ENCODE data around the gene PDE6C.
A peak's percentile ranks its signal among the peaks of the same experiment; 100 is the strongest.
"Not testable (repeated sequence)": the region's sequence is repeated elsewhere in the genome, so short reads cannot be mapped to it uniquely, and the experiment has no call there.

The PDE6C gene

DNA sequence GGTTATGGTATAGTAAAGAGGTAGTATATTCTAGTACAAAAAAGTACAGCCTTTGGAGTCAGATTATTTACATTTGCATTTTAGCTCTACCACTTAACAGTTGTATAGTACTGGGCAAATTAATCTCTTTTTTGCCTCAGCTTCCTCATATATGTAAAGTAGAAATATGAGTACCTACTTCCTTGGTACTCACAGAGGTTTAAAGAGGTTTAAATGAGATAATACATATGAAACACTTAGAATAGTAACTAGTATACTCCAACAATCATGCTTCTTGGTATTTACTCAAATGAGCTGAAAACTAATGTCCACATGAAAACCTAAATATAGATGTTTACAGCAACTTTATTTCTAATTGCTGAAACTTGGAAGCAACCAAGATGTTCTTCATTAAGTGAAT lies 75.4 kb downstream of the PDE6C start:
- TF ChIP-seq, protein P1, sequence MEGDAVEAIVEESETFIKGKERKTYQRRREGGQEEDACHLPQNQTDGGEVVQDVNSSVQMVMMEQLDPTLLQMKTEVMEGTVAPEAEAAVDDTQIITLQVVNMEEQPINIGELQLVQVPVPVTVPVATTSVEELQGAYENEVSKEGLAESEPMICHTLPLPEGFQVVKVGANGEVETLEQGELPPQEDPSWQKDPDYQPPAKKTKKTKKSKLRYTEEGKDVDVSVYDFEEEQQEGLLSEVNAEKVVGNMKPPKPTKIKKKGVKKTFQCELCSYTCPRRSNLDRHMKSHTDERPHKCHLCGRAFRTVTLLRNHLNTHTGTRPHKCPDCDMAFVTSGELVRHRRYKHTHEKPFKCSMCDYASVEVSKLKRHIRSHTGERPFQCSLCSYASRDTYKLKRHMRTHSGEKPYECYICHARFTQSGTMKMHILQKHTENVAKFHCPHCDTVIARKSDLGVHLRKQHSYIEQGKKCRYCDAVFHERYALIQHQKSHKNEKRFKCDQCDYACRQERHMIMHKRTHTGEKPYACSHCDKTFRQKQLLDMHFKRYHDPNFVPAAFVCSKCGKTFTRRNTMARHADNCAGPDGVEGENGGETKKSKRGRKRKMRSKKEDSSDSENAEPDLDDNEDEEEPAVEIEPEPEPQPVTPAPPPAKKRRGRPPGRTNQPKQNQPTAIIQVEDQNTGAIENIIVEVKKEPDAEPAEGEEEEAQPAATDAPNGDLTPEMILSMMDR (conservative IDR thresholded peaks at IDR 0.05) = no peak

DNA sequence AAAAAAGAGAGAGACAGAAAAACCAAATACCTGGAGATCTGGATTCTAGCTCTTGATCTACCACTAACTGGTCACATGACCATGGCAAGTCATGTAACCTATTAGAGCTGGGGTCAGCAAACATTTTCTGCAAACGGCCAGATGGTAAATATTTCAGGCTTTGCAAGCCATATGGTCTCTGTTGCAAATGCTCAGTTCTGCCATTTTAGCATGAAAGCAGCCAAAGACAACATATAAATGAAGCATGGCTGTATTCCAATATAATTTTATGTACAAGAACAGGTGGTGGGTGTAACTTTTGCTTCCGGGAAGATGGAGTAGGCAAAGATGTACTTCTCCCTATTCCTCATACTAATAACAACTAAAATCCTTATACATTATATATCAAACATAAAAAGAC lies 83.4 kb downstream of the PDE6C start:
- TF ChIP-seq, protein P1 (conservative IDR thresholded peaks at IDR 0.05) = no peak

More for the DNA sequence above, 75.4 kb downstream of the PDE6C start:
- H3K27ac ChIP-seq = no peak overlapping the region

DNA sequence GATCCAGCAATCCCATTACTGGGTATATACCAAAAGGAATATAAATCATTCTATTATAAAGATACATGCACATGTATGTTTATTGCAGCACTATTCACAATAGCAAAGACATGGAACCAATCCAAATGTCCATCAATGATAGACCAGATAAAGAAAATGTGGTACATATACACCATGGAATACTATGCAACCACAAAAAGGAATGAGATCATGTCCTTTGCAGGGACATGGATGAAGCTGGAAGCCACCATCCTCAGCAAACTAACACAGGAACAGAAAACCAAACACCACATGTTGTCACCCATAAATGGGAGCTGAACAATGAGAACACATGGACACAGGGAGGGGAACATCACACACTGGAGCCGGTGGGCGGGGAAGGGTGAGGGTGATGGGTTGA lies 84.2 kb downstream of the PDE6C start:
- H3K27ac ChIP-seq = not testable (repeated sequence)

More for the DNA sequence above, 83.4 kb downstream of the PDE6C start:
- H3K27ac ChIP-seq = no peak overlapping the region; the same call in 1 of the 2 replicates

DNA sequence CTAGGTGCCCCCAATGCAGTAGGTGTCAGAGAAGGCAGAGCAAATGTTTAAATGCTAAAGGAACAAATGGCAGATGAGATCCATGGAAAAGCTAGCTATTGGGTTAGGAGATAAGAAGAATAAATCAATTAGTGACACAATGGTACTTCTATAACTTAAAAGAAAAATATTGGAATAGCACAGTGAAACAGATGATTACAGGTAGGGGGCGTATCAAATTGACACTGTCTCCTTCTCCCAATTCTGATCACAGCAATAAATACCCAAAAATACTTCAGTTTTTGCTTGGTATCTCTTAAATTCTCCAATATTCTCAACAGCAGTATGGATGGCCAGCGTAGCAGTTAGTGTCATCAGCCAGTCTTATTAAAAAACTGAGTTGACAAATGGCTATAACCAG lies 84.9 kb downstream of the PDE6C start:
- no peak overlapping the region for H3K27ac ChIP-seq
- TF ChIP-seq, protein P1 (conservative IDR thresholded peaks at IDR 0.05) = no peak; the same call in 1 of the 2 replicates

DNA sequence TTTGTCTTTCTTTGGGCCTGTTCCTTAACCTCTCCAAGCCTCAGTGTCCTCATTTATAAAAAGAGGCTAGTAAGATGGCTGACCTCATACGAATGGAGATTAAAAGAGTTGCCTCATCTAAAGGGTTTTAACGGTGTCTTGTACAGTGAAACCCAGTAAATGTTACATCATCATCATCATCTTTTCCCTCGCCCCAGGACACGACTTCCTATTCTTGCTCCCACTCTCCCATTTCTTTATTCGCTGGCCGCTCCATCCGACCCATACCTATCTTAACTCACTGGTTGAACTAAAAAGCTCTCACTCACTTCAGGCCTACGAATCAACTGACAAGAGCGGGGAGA lies 89.5 kb downstream of the PDE6C start:
- TF ChIP-seq, protein P1 (conservative IDR thresholded peaks at IDR 0.05) = no peak
- H3K27ac ChIP-seq = peak overlapping the region; percentile 96

DNA sequence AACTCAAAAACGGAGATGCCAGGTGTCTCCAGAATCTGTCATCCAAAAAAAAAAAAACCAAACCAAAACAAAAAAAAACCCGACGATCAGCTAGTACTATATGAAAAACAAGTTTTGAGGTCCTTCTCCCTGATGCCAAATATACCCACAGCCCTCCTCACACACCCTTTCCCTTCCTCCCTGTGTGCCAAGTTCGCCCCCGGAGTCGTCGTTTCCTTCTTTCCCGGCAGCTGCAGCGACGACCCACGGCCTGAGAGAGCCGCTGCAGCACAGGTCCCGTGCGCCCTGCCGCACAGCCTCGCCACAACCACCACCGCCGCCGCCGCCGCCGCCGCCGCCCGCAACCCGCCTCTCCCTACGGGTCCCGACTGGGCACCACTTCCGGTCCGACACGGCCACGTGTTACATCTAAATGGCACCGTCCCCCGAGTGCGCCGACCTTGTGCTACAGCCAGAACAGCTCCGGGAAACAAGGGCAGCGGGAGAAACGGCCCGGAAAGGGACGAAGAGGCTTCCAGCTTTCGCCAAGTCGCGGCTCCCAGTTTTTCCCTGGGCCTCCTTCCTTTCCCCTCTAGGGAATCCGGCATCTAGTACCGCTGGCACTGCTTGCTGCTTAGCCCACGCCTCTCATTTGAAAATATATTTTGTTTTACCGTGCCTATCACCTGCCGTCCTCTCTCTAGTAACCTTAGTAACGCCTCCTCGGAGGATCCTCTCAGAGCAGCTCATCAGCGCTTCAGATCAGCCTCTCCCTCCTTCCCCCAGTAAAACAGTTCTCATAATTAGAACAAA lies 90.1 kb downstream of the PDE6C start, which contains the start of gene FRA10AC1:
TSS of gene FRA10AC1 (minus strand) at position 383 of the 792 bp plus-strand sequence. CDS start 2,486 bp downstream, outside the sequence.
- TF ChIP-seq, protein P1 (conservative IDR thresholded peaks at IDR 0.05) = peak; percentile 91
- peak within 1 kb of the TSS; percentile 96 for H3K27ac ChIP-seq

DNA sequence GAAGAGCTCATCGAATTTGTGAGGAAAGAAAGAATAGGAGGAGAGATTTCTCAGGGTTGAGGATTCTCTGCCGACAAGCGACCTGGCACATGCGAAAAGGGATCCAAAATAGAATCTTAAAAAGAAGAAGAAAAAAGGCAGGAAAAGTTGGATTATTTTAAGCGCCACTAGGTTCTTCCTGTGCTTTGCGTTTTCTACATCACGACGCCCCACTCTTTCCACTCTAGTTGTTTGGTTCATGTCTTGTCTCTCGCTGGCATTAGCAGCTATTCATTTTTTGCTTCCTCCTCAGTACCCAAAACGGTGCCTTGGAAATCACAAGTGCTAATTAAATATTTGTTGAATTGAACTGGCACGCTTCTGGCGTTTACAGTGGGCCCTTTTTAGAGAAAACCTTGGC lies 90.7 kb downstream of the PDE6C start:
- TF ChIP-seq, protein P1 (conservative IDR thresholded peaks at IDR 0.05) = no peak
- peak overlapping the region; percentile 96 for H3K27ac ChIP-seq

DNA sequence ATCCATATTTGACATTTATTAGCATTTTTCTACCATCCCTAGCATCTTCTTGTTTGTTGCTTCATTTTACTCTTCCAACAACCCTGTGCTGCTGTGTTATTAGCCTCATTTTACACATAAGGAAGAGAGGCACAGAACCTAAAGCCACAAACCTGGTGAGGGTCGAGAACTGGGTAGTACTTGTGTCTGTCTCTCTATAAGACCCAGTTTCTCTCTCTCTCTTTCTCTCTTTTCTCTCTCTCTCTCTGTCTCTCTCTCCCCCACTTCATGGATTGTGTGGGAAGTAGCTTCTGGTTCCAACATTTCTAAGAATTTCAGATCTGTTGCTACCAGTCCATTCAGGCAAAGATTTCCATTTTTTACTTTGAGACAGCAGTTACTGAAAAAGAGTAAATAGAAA lies 91.5 kb downstream of the PDE6C start:
- TF ChIP-seq, protein P1 (conservative IDR thresholded peaks at IDR 0.05) = no peak
- H3K27ac ChIP-seq = peak overlapping the region; percentile 96

All from VCaP (cell line).